ENCODE measurements around the gene FAM110D. TPM values are rescaled to one million over a fixed set of nuclear protein-coding genes. Genes with fewer than 3 reads are reported as not detected.

The FAM110D gene
- total RNA-seq, 1 donor from 2014 or later = 1.3 TPM

GRCh38 chr1:26188477-26188876 lies 29.6 kb downstream of the FAM110D start:
- DNase-seq (ENCODE audit: low read depth, low spot score) = no peak

DNA sequence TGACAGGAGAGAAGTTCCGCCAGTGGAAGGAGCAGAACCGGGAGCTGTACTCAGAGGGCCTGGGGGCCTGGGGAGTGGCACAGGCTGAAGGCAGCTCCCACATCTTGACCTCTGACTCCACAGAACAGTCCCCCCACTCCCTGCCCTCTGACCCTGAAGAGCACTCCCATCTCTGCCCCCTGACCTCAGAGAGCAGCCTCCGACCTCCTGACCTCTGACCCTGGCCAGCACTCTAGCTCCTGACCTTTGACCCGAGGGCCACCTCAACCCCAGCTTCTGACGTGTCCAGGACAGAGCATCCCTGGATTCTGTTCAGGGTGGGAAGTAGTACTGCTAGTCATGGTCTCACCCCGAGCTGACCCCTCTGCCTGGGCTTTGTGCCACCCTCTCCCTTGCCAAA lies 30.5 kb downstream of the FAM110D start:
- no peak for DNase-seq (ENCODE audit: low read depth, low spot score)

DNA sequence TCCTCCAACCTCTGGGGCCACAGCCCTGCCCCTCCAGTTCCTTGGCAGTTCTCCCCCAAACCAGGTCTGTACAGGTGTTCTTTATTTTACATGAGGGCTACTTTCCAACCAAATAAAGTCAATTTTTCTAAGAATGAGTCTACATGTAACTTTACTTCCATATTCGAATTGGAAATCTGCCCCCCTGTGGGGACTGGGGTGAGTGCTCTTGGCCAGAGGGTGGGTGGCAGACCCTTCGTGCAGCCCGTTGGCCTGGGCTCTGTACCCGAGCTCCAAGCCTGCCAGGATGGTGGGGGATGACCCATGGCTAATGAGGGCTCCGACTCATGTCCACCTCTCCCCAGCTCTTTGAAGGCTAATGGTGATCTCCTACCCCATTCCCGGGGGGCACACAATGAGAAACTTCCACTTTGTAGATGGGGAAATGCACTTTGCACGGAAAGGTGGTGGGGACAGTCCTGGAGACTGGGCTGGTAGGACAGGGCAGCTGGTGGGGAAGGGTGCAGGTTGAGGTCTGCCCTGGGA lies 30.9 kb downstream of the FAM110D start:
- DNase-seq (ENCODE audit: low read depth, low spot score) = no peak

DNA sequence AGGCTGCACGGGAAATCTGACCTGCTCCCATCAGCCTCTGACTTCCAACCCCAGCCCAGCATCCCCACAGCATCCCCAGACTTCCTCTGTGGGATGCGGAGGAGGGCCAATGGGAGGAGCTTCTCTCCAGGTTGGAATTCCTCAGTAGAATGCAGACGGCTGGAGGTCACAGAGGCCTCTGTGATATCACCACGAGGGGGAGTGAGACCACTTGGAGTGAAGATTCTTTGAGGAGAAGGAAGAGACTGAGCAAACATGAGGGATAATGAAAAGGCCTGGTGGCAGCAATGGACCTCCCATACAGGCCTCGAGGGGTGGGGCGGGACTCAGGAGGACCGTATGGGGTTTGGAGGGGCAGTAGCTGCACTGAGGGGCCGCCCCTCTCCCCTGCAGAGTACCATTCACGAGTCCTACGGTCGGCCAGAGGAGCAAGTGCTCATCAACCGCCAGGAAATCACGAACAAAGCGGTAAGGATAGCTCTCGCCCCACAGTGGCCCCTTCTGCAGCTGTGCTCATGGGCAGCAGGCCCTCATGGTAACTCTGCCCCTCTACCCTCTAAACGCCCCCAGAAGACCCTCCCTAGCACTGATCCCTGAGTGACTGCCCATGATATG lies 31.6 kb downstream of the FAM110D start, which contains the start of gene CATSPER4:
Gene CATSPER4 (plus strand): TSS at position 230 of the 615 bp plus-strand sequence. CDS start 26 bp downstream, at position 256.
- no peak for DNase-seq (ENCODE audit: low read depth, low spot score)

- DNase-seq (ENCODE audit: low read depth, low spot score) = no peak
Observed at GRCh38 chr1:26191739-26192138, 32.9 kb downstream of the FAM110D start.

GRCh38 chr1:26195805-26196204 lies 36.9 kb downstream of the FAM110D start:
- DNase-seq (ENCODE audit: low read depth, low spot score) = no peak

DNA sequence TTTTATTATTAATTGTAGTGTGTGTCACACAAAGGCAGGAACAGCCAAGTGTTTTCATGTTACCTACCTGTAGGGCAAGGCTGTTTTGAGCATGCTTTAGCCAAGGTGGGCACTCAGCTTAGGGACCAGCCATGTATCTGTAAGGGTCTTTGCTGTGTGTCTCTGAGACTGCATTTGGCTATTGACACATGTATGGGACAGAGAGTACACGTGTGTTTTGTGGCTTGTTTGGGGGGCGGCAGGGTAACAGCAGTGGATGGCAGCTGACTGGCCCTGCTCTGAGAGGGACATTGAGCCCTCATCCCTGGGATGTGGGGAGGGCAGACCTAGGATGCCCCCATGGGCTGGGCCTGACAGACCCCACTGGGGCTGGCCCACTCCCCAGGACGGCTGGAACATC lies 38.4 kb downstream of the FAM110D start:
- DNase-seq (ENCODE audit: low read depth, low spot score) = no peak

DNA sequence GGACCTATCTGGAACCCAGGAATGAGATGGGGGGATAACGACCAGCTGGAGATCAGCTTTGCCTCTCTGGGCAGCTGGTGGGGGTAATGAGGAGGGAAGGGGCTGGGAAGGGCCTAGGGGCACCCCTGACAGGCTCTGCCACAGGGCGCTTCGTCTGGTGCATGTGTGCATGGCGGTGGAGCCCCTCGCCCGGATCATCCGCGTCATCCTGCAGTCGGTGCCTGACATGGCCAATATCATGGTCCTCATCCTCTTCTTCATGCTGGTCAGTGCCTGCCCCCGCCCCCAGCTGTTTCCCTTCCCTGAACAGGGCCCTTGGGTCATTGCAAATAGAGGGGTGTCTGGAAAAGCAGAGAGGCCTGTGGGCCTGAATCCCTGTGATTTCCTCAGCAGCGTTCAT lies 38.9 kb downstream of the FAM110D start:
- no peak for DNase-seq (ENCODE audit: low read depth, low spot score)

DNA sequence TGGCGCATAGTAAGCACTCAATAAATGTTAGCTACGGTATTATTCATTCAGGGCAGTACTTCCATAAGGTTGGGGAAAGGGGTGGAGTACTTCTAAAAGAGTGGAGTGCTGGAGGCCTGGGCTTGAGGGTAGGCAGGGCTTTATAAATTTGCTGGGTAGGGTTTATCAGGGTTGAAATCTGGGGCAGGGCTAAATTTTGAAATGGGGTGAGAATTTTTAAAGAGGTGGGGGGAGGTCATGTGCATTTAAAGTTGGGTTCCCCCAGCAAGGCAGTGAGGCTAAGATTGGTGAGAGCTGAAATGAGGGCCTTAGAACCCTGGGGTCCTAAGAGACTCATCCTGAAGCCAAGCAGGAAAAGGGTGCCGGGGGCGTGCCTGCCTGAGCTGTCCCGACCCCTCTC lies 41.5 kb downstream of the FAM110D start:
- no peak for DNase-seq (ENCODE audit: low read depth, low spot score)

DNA sequence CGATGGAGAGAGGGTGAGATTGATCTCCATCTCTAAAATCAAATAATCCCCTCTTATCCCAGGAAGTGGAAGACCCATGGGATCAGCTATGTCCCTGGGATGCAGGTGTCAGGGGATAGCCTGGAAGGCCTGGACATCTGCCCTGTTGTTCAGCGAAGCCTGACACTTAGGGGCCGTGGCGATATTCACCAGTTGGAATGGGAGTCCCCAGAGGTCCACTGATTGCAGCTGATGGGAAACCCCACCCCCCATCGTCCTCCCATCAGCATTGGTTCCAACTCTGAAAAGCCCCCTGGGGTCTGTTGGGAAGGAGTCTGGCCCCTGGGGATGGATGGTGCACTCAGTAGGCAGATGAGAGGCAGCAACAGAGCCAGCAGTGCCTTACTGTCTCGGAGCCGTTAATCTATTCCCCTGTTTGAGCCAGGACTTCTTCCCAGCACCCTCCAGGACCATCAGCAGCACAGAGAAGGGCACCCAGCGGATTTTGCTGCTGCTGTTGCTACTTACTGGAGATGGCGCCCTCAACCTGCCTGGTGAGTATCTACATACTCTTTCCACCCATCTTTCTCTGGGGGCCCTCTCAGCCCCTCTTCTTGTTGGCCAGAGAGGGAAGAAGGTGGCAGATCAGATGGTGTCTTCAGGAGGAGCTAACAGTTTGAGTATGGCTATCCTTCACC lies 44.9 kb downstream of the FAM110D start:
- DNase-seq (ENCODE audit: low read depth, low spot score) = no peak

DNA sequence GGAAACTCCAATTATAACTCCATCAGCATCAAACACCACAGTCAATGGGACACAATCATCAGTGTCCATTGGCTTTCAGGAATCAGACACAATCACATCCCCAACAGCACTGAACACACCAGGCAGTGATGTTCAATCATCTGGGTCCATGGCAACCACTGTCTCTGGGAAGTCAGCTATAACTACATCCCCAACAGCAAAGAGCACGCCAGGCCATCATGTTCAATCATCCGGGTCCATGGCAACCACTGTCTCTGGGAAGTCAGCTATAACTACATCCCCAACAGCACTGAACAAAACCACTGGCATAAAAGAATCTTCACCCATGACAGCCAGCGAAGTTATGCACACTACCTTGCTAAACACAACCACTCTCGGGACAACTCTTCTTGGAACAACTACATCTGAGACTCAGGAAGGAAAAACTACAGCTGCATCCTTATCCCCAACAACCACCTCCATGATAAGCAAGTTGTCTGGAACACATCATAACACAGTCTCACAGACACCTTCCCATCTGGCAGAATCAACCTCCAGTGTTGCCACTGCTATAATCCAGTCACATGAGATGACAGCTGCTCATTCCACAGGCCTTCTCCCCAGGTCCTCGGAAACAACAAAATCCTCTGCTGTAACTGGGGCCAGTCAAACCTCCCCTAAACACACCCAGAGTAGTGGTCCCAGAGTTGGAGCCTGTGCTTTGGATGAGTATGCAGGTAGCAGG lies 51.4 kb downstream of the FAM110D start:
- no peak for DNase-seq (ENCODE audit: low read depth, low spot score)

DNA sequence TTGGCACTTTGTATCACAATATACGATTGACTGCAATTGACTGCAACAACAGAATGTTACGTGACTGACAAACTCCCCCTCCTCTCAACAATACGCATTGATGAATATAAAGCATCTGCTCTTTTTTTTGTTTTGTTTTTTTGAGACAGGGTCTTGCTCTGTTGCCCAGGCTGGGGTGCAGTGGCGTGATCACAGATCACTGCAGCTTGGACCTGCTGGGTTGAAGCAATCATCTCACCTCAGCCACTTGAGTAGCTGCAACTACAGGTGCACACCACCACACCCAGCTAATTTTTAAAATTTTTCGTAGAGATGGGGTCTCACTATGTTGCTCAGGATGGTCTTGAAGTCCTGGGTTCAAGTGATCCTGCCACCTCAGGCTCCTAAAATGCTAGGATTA lies 53.8 kb downstream of the FAM110D start:
- no peak for DNase-seq (ENCODE audit: low read depth, low spot score)

- no peak for DNase-seq (ENCODE audit: low read depth, low spot score)
Observed at GRCh38 chr1:26213335-26213905, 54.5 kb downstream of the FAM110D start.

Other genes starting within 250 kb of the FAM110D start
- gene PAFAH2, start 161.0 kb upstream of the FAM110D start, total RNA-seq = 4.0 and 7.1 TPM in 2 replicates
- gene EXTL1, start 137.3 kb upstream of the FAM110D start, total RNA-seq = not detected in 2 replicates
- not detected in 2 replicates for gene SLC30A2, start 113.0 kb upstream of the FAM110D start, total RNA-seq
- not detected in 2 replicates for gene TRIM63, start 91.4 kb upstream of the FAM110D start, total RNA-seq
- 5.9 TPM in 2 replicates for gene PDIK1L, start 47.3 kb upstream of the FAM110D start, total RNA-seq
- not detected in 2 replicates for gene C1orf232, start 9.9 kb downstream of the FAM110D start, total RNA-seq
- 32.4 and 43.9 TPM in 2 replicates for gene ZNF593, start 10.8 kb downstream of the FAM110D start, total RNA-seq
- not detected in 2 replicates for gene ZNF593OS, start 12.8 kb downstream of the FAM110D start, total RNA-seq
- gene CNKSR1, start 18.4 kb downstream of the FAM110D start, total RNA-seq = not detected in 2 replicates
- not detected in 2 replicates for gene CATSPER4, start 31.5 kb downstream of the FAM110D start, total RNA-seq
- gene CEP85, start 75.1 kb downstream of the FAM110D start, total RNA-seq = 9.7 and 19.0 TPM in 2 replicates
- gene SH3BGRL3, start 121.0 kb downstream of the FAM110D start, total RNA-seq = 29.7 and 35.7 TPM in 2 replicates
- gene UBXN11, start 147.6 kb downstream of the FAM110D start, total RNA-seq = 3.0 and 4.3 TPM in 2 replicates
- not detected in 2 replicates for gene CD52, start 158.9 kb downstream of the FAM110D start, total RNA-seq
- 0.35 TPM in 1 of 2 replicates, not detected in the other for gene CRYBG2, start 195.1 kb downstream of the FAM110D start, total RNA-seq
- gene ZNF683, start 213.7 kb downstream of the FAM110D start, total RNA-seq = not detected in 2 replicates